KMS-11 (cell line): ENCODE results near the gene PRSS21.

Experiments
- H2AFZ ChIP-seq: fragments of 200-600 bp; sonication (generic); 2 replicates; pipeline ENCODE4 v1.6.1; 2016; ENCODE audit warnings: antibody characterized with exemption, mixed run types, low read depth
- H3K27ac ChIP-seq: fragments of 200-600 bp; sonication (generic); 2 replicates; pipeline ENCODE4 v1.6.1; 2016; ENCODE audit warnings: mild to moderate bottlenecking, mixed run types
- H3K27me3 ChIP-seq: fragments of 200-600 bp; sonication (generic); 2 replicates; pipeline ENCODE4 v1.6.1; 2017; ENCODE audit warnings: mild to moderate bottlenecking, low read depth, mixed run types, moderate library complexity; ENCODE audit not compliant: insufficient read depth
- H3K36me3 ChIP-seq: fragments of 200-600 bp; sonication (generic); 2 replicates; pipeline ENCODE4 v1.6.1; 2017; ENCODE audit warnings: mild to moderate bottlenecking, mixed run types; ENCODE audit not compliant: insufficient read depth
- H3K4me1 ChIP-seq: fragments of 200-600 bp; sonication (generic); 2 replicates; pipeline ENCODE4 v1.6.1; 2016; ENCODE audit warnings: mild to moderate bottlenecking, low read depth, mixed run types; ENCODE audit not compliant: poor library complexity, severe bottlenecking
- H3K4me2 ChIP-seq: fragments of 200-600 bp; sonication (generic); 2 replicates; pipeline ENCODE4 v1.7.0; 2016; ENCODE audit warnings: mild to moderate bottlenecking, mixed run types
- H3K4me3 ChIP-seq: fragments of 200-600 bp; sonication (generic); IDR thresholded peaks from 2 replicates; pipeline ENCODE4 v1.6.1; 2017; ENCODE audit warnings: low read depth, low read length, mixed read lengths; ENCODE audit not compliant: insufficient read depth
- H3K79me2 ChIP-seq: fragments of 200-600 bp; sonication (generic); 2 replicates; pipeline ENCODE4 v1.6.1; 2016; ENCODE audit warnings: low read depth, mixed run types; ENCODE audit not compliant: insufficient read depth
- H3K9ac ChIP-seq: fragments of 200-600 bp; sonication (generic); 2 replicates; pipeline ENCODE4 v1.6.1; 2016; ENCODE audit warnings: mild to moderate bottlenecking, mixed run types
- H4K20me1 ChIP-seq: fragments of 200-600 bp; sonication (generic); 2 replicates; pipeline ENCODE4 v1.6.1; 2016; ENCODE audit warnings: mild to moderate bottlenecking, mixed run types; ENCODE audit not compliant: insufficient read depth
- TF ChIP-seq, protein P1 (sequence below): fragments of 200-600 bp; sonication (generic); conservative IDR thresholded peaks from 2 replicates; pipeline ENCODE4 v1.6.1; 2017; ENCODE audit warnings: low read depth, mild to moderate bottlenecking, antibody characterized with exemption, low read length, moderate library complexity, mixed read lengths

Gene PRSS21

GRCh38 chr16:2785101-2785991 lies 31.7 kb upstream of the PRSS21 start:
- Histone ChIP-seq H3K27ac (no peak overlapping the region), H3K9ac (no peak overlapping the region), H3K4me1 (no peaks in the 10 kb centered on the region), H4K20me1 (no peaks in the 10 kb centered on the region), H3K36me3 (no peaks in the 10 kb centered on the region), H3K4me3 (no peak overlapping the region), H3K79me2 (no peaks in the 10 kb centered on the region), H3K27me3 (peaks cover 42% of the 10 kb centered on the region), H2AFZ (no peak overlapping the region), H3K4me2 (no peak overlapping the region)
- TF ChIP-seq, protein P1, sequence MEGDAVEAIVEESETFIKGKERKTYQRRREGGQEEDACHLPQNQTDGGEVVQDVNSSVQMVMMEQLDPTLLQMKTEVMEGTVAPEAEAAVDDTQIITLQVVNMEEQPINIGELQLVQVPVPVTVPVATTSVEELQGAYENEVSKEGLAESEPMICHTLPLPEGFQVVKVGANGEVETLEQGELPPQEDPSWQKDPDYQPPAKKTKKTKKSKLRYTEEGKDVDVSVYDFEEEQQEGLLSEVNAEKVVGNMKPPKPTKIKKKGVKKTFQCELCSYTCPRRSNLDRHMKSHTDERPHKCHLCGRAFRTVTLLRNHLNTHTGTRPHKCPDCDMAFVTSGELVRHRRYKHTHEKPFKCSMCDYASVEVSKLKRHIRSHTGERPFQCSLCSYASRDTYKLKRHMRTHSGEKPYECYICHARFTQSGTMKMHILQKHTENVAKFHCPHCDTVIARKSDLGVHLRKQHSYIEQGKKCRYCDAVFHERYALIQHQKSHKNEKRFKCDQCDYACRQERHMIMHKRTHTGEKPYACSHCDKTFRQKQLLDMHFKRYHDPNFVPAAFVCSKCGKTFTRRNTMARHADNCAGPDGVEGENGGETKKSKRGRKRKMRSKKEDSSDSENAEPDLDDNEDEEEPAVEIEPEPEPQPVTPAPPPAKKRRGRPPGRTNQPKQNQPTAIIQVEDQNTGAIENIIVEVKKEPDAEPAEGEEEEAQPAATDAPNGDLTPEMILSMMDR = no peak

- Histone ChIP-seq H3K4me2 (no peak overlapping the region), H3K27me3 (peaks cover 51% of the 10 kb centered on the region)
Measured at GRCh38 chr16:2786061-2786825, 30.8 kb upstream of the PRSS21 start.

DNA sequence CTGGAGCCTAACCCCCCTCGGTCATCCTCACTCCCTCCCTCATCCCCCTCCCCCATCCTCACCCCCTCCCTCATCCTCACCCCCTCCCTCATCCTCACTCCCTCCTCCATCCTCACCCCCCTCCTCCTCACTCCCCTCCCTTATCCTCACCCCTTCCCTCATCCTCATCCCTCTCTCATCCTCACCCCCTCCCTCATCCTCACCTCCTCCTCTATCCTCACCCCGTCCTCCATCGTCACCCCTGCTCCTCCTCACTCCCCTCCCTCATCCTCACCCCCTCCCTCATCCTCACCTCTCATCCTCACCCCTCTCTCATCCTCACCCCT lies 30.2 kb upstream of the PRSS21 start:
- TF ChIP-seq, protein P1 = no peak
- no peaks in the 10 kb centered on the region for H3K79me2 ChIP-seq
- no peaks in the 10 kb centered on the region for H3K36me3 ChIP-seq
- H2AFZ ChIP-seq = no peak overlapping the region
- H3K27ac ChIP-seq = no peak overlapping the region
- H3K4me1 ChIP-seq = no peaks in the 10 kb centered on the region
- H4K20me1 ChIP-seq = no peaks in the 10 kb centered on the region
- H3K4me2 ChIP-seq = no peak overlapping the region
- H3K4me3 ChIP-seq = no peak overlapping the region
- no peak overlapping the region for H3K9ac ChIP-seq
- H3K27me3 ChIP-seq = peaks cover 56% of the 10 kb centered on the region

More at GRCh38 chr16:2786061-2786825, 30.8 kb upstream of the PRSS21 start:
- no peak overlapping the region for H3K9ac ChIP-seq
- H3K4me1 ChIP-seq = no peaks in the 10 kb centered on the region
- no peak overlapping the region for H3K4me3 ChIP-seq
- no peaks in the 10 kb centered on the region for H4K20me1 ChIP-seq
- no peaks in the 10 kb centered on the region for H3K36me3 ChIP-seq
- TF ChIP-seq, protein P1 = no peak
- no peak overlapping the region for H2AFZ ChIP-seq
- H3K79me2 ChIP-seq = no peaks in the 10 kb centered on the region
- no peak overlapping the region for H3K27ac ChIP-seq

- TF ChIP-seq, protein P1 = no peak
- Histone ChIP-seq H2AFZ (no peak within 1 kb of the TSS), H3K79me2 (no peaks in the 10 kb centered on the region), H3K4me3 (no peak within 1 kb of the TSS), H4K20me1 (no peaks in the 10 kb centered on the region), H3K9ac (no peak within 1 kb of the TSS), H3K4me1 (no peaks in the 10 kb centered on the region), H3K36me3 (no peaks in the 10 kb centered on the region), H3K27me3 (peaks cover 62% of the 10 kb centered on the region), H3K4me2 (no peak within 1 kb of the TSS), H3K27ac (no peak within 1 kb of the TSS)
Measured at GRCh38 chr16:2787406-2787805, 29.6 kb upstream of the PRSS21 start, which contains the start of gene PRSS33. Gene PRSS33, minus strand, starts transcription at chr16:2787560. Its CDS starts 1,013 bp downstream, at chr16:2786547.
